ENCODE results near the gene DECR2.
"Not testable (repeated sequence)": the region's sequence is repeated elsewhere in the genome, so short reads cannot be mapped to it uniquely, and the experiment has no call there.

DECR2 gene

DNA sequence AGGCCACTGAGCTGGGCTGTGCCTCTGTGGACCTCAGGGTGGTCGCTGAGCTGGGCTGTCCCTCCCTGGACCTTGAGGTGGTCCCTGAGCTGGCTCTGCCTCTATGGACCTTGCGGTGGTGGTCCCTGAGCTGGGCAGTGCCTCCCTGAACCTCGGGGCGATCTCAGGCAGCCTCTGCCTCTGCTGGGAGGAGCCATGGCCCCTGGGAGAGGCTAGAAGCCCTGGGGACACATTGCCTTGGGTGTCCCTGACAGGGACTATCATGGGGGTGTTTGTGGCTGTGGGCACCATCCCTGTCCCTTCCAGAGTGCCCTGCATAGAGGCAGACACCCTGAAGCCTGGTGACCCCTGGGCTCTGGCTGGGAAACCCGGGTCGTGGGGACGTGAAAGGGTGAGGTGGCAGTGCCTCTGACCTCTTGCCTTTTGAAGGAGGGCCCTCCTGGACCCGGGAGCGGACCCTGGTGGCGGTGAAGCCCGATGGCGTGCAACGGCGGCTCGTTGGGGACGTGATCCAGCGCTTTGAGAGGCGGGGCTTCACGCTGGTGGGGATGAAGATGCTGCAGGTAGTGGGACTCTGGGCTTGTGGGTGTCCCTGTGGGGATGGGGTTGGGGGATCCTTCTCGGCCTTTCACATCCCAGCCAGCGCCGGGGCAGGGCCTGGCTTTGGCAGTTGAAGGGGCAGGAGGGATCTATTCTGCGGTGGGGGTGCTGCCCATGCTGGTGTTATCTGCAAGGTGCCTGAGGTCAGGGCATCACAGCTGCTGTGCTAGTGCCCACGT, 2.9 kb upstream of the DECR2 start:
- in situ Hi-C loops (cut with MboI; ENCODE audit: low sequenced_read_pairs) = no loop called here

DNA sequence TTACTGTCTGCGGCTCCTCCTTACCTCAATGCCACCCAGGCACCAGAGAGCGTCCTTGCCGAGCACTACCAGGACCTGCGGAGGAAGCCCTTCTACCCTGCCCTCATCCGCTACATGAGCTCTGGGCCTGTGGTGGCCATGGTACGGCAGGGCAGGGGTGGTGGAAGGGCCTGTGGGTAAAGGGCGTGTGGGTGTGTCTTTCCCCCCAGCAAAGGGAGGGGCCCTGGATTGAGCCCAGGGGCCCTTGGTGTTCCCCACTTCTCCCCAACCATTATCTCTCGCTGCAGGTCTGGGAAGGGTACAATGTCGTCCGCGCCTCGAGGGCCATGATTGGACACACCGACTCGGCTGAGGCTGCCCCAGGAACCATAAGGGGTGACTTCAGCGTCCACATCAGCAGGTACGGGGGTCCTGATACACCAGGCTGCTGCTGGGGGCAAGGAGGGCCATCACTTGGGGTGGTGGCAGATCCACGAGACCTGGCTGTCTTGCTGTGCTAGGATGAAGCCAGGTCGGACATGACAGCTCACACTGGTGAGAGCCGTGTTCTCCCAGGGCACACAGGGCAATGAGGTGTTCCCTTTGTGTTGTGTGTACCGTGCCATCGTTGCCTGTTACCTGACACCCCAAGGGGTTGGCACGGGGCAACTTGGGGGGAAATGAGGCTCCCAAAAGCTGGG, 2.2 kb upstream of the DECR2 start:
- in situ Hi-C loops (cut with MboI; ENCODE audit: low sequenced_read_pairs) = no loop called here

DNA sequence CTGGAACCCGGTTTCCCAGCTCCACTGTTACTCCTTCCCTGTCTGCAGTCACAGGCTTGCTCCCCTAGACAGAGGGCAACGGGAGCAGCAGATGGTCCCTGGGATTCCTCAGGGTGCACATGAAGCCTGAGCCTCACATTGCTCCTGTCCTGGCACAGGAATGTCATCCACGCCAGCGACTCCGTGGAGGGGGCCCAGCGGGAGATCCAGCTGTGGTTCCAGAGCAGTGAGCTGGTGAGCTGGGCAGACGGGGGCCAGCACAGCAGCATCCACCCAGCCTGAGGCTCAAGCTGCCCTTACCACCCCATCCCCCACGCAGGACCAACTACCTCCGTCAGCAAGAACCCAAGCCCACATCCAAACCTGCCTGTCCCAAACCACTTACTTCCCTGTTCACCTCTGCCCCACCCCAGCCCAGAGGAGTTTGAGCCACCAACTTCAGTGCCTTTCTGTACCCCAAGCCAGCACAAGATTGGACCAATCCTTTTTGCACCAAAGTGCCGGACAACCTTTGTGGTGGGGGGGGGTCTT, 1.6 kb upstream of the DECR2 start:
- in situ Hi-C loops (cut with MboI; ENCODE audit: low sequenced_read_pairs) = no loop called here

DNA sequence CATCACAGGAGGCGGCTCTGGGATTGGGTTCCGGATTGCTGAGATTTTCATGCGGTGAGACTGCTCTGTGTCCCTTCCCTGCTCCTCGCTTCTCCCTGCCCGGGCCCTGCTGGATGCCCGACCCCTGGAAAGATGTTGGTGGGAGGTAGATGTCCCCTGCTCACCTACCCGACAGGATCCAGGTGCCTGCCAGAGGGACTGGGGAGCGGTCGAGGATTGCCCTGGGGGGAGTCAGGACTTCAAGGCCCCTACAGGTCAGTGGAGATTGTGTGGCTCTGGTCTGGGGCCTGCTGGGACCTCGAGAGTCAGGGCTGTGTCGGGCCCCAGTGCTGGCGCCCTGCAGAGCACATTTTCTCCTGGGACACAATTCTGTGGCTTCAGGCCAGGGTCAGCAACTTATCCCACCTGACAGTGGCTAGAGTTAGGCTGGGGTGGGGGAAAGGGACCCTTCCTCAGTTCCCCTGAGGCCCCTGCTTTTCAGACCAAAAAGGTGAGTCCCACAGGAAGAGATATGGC, 3.3 kb downstream of the DECR2 start:
- in situ Hi-C loops (cut with MboI; ENCODE audit: low sequenced_read_pairs) = no loop called here

DNA sequence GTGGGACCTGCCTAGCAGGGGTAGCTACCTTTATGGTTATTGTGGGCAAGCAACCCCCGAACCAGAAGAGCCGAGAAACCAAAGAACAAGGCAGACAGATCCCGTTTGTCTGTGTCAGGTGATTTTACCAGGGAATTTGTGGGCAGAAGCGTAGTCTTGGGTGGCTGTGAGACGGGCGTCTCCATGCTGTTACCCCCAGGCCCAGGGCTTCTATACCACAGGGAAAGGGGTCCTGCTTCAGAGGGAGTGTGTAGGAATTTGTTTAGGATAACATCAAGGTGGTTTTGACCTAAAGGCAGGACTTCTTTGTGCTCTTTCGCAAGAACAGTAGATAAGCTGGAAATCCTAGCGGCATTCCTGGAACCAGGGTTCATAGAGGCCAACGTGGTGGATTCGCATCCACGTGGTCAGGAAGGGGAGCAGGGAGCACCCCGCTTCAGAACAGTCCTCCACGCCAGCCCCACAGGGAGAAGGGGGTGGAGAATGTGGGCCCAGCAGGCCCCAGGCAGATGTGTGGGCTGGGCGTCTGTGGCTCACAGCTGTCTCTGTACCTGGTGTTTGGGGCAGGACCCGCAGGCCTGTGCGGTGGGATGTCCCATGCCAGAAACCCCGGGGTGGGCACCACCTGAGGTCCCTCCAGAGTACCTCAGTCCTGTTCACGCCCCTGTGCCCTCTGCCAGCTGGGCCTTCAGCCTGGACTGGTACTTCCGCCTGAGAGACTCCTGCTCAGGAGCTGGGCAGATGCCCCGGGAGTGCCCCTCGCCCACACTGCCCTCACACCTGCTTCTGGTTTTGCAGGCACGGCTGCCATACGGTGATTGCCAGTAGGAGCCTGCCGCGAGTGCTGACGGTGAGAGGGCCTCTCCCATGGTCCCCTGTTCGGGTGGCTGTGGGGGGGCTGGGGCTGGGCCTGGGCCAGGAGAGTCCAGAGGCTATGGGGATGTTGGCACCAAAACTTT, 4.1 kb downstream of the DECR2 start:
- in situ Hi-C loops (cut with MboI; ENCODE audit: low sequenced_read_pairs) = no loop called here

DNA sequence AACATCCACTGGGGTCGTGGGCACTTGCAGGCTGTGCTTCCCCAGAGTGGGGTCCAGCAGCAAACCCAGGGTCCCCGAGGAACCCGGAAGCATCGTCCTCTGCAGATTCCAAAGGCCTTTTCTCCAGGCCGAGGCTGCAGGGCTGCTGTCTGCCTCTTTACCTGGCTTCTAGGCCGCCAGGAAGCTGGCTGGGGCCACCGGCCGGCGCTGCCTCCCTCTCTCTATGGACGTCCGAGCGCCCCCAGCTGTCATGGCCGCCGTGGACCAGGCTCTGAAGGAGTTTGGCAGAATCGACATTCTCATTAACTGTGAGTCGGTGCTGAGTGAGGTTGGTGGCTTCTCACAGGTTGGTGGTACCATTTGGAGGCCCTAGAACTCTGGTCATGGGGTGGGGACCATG, 5.6 kb downstream of the DECR2 start:
- in situ Hi-C loops (cut with MboI; ENCODE audit: low sequenced_read_pairs) = no loop called here

DNA sequence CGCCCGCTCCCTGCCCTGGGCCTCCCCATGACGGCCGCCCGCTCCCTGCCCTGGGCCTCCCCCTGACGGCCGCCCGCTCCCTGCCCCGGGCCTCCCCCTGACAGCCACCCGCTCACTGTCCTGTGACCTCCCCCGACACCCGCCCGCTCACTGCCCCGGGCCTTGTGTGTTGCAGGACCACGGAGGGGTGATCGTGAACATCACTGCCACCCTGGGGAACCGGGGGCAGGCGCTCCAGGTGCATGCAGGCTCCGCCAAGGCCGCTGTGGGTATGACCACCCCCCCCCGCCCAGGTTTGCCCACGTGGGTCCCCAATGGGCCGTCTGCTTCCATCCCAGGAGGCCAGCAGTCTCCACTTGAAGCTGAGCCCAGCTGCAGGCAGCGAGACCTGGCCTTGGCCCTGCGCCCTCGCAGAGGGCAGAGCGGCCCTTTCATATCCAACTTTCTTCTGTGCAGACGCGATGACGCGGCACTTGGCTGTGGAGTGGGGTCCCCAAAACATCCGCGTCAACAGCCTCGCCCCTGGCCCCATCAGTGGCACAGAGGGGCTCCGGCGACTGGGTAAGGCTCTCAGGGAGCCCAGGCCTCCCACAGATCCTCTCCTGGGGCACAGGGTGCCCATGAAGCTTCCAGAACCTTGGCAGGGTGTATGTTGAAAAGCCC, 9.0 kb downstream of the DECR2 start:
- in situ Hi-C loops (cut with MboI; ENCODE audit: low sequenced_read_pairs) = no loop called here

DNA sequence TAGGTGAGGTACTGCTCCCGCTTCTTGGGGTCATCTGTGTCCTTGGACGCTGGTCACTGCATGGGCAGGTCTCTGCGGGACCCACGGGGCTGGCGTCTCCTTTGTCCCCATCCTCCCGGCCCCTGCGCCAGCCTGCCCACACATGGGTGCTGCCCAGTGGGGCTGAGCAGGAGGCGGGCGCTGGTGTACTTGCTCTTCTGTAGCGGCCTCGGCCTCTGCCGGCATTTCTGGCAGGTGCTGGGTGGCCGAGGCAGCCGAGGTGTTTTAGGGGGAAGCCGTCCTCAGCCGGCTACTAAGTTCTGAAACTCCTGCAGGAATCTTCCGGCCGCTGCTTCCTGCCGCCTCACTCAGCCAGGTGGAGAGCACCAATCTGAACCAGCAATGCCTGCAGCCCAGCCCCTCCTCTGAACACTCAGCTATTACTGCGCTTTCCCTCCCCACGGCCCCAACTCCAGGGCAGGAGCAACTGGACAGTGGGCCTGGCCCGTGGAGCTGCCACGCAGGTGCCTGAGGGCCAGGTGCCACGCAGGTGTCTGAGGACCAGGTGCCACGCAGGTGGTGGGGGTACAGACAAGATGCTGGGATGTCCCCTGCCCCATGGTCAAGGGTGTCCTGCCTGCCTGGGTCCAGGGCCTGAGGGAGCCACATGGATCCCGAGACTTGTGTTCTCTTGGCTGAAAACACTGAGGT, 10.0 kb downstream of the DECR2 start:
- in situ Hi-C loops (cut with MboI; ENCODE audit: low sequenced_read_pairs) = no loop called here

DNA sequence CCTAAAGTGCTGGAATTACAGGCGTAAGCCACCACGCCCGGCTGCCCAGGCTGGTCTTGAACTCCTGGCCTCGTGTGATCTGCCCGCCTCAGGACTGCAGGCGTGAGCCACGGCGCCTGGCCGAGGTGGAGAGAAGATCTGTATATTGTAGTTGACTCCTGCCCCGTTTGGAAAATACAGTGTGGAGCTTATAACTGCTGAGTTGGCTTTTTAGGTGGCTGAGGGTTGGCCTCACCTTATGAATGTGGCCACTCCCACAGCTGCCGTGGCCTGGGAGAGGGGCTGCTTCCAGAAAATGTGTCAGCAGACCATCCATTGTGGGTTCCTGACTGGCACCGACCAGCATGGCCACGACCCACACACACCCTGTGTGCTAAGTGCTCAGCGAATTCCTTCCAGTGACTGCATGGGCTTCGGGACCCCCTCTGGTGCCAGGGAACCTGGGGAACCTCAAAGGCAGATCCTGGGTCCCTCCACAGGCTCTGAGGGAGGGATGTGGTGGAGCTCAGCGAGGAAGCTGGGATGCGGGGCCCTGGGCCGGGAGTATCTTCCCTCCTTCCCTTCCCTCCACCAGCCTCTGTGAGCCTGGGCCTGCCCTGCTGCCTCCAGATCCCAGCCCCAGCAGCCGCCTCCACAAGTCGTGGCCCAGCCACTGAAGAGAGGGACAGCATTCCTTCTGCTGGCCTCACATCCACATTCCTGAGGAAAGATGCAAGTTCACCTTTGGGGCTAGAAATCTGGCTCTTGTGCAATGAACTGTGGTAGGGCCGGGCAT, 12.9 kb downstream of the DECR2 start:
- in situ Hi-C loops (cut with MboI; ENCODE audit: low sequenced_read_pairs) = no loop called here

DNA sequence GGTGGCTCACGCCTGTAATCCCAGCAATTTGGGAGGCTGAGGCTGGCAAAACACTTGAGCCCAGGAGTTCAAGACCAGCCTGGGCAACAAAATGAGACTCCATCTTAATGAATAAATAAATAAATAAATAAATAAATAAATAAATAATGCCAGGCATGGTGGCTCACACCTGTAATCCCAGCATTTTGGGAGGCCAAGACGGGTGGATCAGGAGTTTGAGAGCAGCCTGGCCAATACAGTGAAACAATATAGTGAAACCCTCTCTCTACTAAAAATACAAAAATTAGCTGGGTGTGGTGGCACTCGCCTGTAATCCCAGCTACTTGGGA, 13.4 kb downstream of the DECR2 start:
- in situ Hi-C loops (cut with MboI; ENCODE audit: low sequenced_read_pairs) = not testable (repeated sequence)

DNA sequence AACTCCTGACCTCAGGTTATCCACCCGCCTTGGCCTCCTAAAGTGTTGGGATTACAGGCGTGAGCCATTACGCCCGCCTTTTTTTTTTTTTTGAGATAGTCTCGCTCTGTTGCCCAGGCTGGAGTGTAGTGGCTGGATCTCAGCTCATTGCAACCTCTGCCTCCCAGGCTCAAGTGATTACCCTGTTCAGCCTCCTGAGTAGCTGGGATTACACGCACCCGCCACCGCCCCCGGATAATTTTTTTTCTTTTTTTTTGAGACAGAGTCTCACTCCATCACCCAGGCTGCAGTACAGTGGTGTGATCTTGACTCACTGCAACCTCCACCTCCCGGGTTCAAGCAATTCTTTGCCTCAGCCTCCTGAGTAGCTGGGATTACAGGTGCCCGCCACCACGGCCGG, 20.5 kb downstream of the DECR2 start:
- in situ Hi-C loops (cut with MboI; ENCODE audit: low sequenced_read_pairs) = not testable (repeated sequence)

DNA sequence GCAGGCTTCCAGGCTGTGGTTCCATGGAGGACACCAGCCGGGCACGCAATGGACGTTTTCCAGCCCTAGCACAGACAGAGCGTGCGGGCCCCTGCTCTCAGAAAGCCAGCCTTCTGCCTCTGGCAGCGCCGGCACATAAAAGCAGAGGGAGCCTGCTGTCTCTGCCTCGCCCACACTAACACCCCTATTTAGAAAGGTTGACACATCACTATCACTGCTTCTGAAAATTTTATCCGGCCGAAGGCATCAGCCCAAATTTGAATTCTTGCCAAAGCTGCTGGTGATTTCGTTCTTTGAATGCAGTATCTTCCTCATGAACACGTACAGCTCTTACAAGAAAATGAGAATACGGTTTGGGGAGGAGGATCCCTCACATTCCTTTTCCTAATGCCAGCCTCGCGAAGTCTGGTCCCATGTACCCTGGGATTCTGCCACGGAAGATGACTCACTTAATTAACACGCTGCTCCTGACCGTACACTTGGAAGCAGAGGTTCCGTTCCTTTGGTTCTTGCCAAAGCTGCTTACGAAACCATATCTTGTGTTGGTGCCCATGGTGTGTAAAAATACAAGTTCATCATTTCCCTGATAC, 22.4 kb downstream of the DECR2 start:
- in situ Hi-C loops (cut with MboI; ENCODE audit: low sequenced_read_pairs) = no loop called here

DNA sequence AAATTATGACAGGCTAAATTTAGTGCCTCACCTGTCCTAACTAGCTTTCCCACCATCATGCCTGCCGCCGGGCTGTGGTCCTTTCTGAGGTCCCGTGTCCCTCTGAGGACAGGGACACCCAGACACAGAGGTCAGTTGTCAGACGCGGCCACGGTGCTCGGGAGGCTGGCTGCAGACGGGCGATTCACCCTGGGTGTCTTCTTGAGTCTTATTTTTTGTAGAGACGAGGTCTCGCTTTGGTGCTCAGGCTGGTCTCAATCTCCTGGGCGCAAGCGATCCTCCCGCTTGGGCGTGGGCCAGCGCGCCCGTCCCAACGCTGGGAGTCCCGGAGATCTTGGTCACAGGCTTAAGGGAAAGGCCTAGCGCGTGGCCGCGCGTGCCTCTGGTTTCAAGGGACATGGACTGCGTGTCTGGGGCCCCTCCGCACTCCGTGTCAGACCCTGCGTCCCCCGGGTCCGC, 23.0 kb downstream of the DECR2 start:
- in situ Hi-C loops (cut with MboI; ENCODE audit: low sequenced_read_pairs) = no loop called here

DNA sequence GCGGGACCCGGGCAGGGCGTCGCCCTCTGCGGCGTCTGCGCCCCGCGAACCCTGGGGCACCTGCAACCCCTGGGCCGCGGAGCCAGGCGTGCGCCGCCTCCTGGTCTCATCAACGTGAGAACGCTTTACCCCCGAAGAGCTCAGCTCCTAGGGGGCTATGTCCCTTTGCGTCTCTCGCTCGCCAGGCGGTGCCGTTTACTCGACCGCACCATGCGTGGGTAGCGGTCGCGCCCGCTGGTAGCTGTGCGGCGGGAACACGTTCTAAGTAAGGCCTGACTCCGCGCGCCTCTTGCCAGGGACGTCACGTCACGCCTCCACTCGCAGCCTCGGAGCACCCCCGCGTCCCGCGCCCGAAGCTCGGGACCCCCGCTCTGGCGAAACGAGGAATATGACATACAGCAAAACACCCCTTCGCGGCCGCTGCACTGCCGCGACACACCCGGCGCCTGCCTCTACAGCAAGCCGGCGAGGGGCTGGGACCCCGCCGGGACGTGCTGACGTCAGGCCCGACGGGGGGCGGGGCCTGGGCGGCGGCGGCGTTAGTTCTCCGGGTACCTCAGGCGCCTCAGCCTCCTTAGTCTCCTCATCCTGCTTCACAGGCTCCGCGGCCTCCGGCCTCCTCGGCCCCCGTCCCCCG, 23.5 kb downstream of the DECR2 start, which contains the start of gene RAB11FIP3:
TSS of gene RAB11FIP3 (plus strand) at position 568 of the 637 bp plus-strand sequence. CDS start 358 bp downstream, outside the sequence.
- in situ Hi-C loops (cut with MboI; ENCODE audit: low sequenced_read_pairs) = no loop called here

DNA sequence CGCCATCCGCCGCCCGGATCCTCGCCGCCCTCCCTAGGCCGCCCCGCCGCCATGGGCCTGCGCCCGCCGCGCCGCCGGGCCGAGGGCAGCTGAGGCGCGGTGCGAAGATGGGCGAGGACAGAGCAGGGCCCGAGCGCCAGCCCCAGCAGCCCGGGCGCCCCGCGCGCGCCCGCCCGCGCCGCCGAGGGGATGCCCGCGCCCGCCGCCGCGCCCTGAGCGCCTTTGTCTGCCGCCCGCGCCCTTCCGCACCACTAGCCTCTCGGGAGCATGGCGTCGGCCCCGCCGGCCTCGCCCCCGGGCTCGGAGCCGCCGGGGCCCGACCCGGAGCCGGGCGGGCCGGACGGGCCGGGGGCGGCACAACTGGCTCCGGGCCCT, 24.0 kb downstream of the DECR2 start:
- in situ Hi-C loops (cut with MboI; ENCODE audit: low sequenced_read_pairs) = no loop called here

DNA sequence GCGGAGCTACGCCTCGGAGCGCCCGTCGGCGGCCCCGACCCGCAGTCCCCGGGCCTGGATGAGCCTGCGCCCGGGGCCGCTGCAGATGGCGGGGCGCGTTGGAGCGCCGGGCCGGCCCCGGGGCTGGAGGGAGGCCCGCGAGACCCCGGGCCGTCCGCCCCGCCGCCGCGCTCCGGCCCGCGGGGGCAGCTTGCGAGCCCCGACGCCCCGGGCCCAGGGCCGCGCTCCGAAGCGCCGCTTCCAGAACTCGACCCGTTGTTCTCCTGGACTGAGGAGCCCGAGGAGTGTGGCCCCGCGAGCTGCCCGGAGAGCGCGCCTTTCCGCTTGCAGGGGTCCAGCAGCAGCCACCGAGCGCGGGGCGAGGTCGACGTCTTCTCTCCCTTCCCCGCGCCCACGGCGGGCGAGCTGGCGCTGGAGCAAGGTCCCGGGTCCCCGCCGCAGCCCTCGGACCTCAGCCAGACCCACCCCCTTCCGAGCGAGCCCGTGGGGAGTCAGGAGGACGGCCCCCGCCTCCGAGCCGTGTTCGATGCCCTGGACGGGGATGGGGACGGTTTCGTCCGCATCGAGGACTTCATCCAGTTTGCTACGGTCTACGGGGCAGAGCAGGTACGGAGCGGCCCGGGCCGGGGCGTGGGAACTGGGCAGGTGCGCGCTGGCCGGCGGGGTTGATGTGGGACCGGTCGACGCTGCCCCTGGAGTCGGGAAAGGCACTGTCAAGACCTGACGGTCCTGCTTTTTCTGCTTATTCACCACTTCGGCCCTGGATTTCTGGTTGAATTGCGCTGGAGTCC, 24.6 kb downstream of the DECR2 start:
- in situ Hi-C loops (cut with MboI; ENCODE audit: low sequenced_read_pairs) = no loop called here

DNA sequence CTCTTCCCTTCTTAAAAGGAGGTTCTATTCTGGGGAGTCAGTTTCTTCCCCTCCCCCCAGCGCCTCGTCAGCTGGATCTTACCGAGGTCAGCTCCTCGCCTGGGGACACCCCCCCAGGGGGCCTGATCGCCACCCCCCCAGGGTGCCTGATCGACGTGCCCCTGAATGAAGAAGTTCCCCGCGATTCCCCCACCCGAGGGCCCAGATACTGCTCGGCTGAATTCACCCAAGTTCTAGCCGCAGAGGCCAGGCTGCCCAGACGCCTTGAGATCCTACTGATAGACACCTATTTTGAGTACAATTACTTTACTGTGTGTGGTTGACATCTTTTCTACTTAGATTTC, 25.2 kb downstream of the DECR2 start:
- in situ Hi-C loops (cut with MboI; ENCODE audit: low sequenced_read_pairs) = no loop called here

DNA sequence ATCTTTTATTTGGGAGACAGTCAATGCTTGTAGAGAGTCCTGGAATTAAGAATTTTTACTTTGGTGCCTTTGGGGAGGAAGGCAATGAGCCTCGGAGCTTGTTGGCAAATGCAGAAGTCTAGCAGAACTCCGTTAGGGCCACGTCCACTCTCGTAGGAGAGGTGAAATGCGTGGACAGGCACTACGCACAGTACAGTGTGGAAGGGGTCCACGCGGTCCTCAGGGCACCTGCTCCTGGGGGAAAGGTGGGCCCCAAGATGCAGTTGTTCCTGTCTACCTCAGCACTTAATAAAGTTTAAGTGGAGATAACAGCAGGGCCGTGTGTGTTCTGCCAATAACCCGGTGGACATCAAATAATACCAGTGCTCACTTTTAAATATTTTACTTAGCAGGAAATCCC, 25.6 kb downstream of the DECR2 start:
- in situ Hi-C loops (cut with MboI; ENCODE audit: low sequenced_read_pairs) = no loop called here

All from HL-60/S4 treated with phorbol 12-myristate 13-acetate at 8.2 ng/mL for 4 days and 3 days (cell line).